HG02938 (cell line): ENCODE measurements around the gene DOLPP1.

Experiments
- ATAC-seq: cut with Tn5 transposase; IDR thresholded peaks from one replicate; pipeline ENCODE4 v1.9.1; 2021; ENCODE audit warnings: mild to moderate bottlenecking, moderate library complexity; ENCODE audit not compliant: unreplicated experiment

Gene DOLPP1

GRCh38 chr9:129093602-129094386 is 12.9 kb downstream of the DOLPP1 start:
- no peak for ATAC-seq

GRCh38 chr9:129094387-129095169 is 13.7 kb downstream of the DOLPP1 start:
- ATAC-seq, result no peak

GRCh38 chr9:129095170-129095667 is 14.3 kb downstream of the DOLPP1 start:
- no peak for ATAC-seq

GRCh38 chr9:129095908-129096307 is 15.0 kb downstream of the DOLPP1 start:
- ATAC-seq, result no peak

GRCh38 chr9:129097671-129098306 is 16.9 kb downstream of the DOLPP1 start:
- ATAC-seq, result no peak

- no peak for ATAC-seq
Observed at GRCh38 chr9:129098328-129098727, 17.4 kb downstream of the DOLPP1 start.

- ATAC-seq, result no peak
Observed at GRCh38 chr9:129100383-129101169, 19.7 kb downstream of the DOLPP1 start.

- ATAC-seq, result no peak
Observed at GRCh38 chr9:129101279-129101678, 20.4 kb downstream of the DOLPP1 start.

- no peak for ATAC-seq
Observed at GRCh38 chr9:129102095-129102525, 21.2 kb downstream of the DOLPP1 start.

GRCh38 chr9:129102791-129103594 is 22.1 kb downstream of the DOLPP1 start:
- ATAC-seq, result no peak

GRCh38 chr9:129103595-129103965 is 22.7 kb downstream of the DOLPP1 start:
- no peak for ATAC-seq

- ATAC-seq, result no peak
Observed at GRCh38 chr9:129104051-129104450, 23.1 kb downstream of the DOLPP1 start.

- ATAC-seq, result no peak
Observed at GRCh38 chr9:129105857-129106694, 25.2 kb downstream of the DOLPP1 start.

- ATAC-seq, result no peak
Observed at GRCh38 chr9:129107651-129108050, 26.7 kb downstream of the DOLPP1 start.

- no peak for ATAC-seq
Observed at GRCh38 chr9:129108083-129108804, 27.3 kb downstream of the DOLPP1 start.

GRCh38 chr9:129108805-129109536 is 28.1 kb downstream of the DOLPP1 start:
- ATAC-seq, result no peak

GRCh38 chr9:129109537-129109903 is 28.6 kb downstream of the DOLPP1 start:
- no peak for ATAC-seq
